ENCODE measurements around the gene NLGN1.

The NLGN1 gene

GRCh38 chr3:173652093-173652492 lies 254.5 kb downstream of the NLGN1 start:
- no peak overlapping the region for H3K4me3 ChIP-seq (ENCODE audit: low read depth, low read length)
- no peak for TF ChIP-seq POLR2A (IDR thresholded peaks at IDR 0.05; ENCODE audit: extremely low read depth, insufficient read length)
- TF ChIP-seq CTCF (IDR thresholded peaks at IDR 0.05; ENCODE audit: low read depth, low read length) = no peak
- TF ChIP-seq MAX (IDR thresholded peaks at IDR 0.05; ENCODE audit: low read depth, low read length) = no peak
- TF ChIP-seq MYC (IDR thresholded peaks at IDR 0.05; ENCODE audit: low read depth, low read length) = no peak
- DNase-seq (ENCODE audit: low read depth) = no peak

GRCh38 chr3:173653781-173654180 lies 256.2 kb downstream of the NLGN1 start:
- DNase-seq (ENCODE audit: low read depth) = no peak
- H3K4me3 ChIP-seq (ENCODE audit: low read depth, low read length) = no peak overlapping the region
- TF ChIP-seq POLR2A (IDR thresholded peaks at IDR 0.05; ENCODE audit: extremely low read depth, insufficient read length) (no peak), CTCF (IDR thresholded peaks at IDR 0.05; ENCODE audit: low read depth, low read length) (no peak)

- TF ChIP-seq MYC (IDR thresholded peaks at IDR 0.05; ENCODE audit: low read depth, low read length) = no peak
- TF ChIP-seq POLR2A (IDR thresholded peaks at IDR 0.05; ENCODE audit: extremely low read depth, insufficient read length) = no peak
- no peak for TF ChIP-seq MAX (IDR thresholded peaks at IDR 0.05; ENCODE audit: low read depth, low read length)
- TF ChIP-seq CTCF (IDR thresholded peaks at IDR 0.05; ENCODE audit: low read depth, low read length) = no peak
- H3K4me3 ChIP-seq (ENCODE audit: low read depth, low read length) = no peak overlapping the region
- DNase-seq (ENCODE audit: low read depth) = no peak
Measured at GRCh38 chr3:173659972-173660371, 262.4 kb downstream of the NLGN1 start.

GRCh38 chr3:173660645-173661299 lies 263.2 kb downstream of the NLGN1 start:
- no peak overlapping the region for H3K4me3 ChIP-seq (ENCODE audit: low read depth, low read length)
- TF ChIP-seq MYC (IDR thresholded peaks at IDR 0.05; ENCODE audit: low read depth, low read length) = no peak
- DNase-seq (ENCODE audit: low read depth) = no peak

- DNase-seq (ENCODE audit: low read depth) = no peak
- H3K4me3 ChIP-seq (ENCODE audit: low read depth, low read length) = no peak overlapping the region
- TF ChIP-seq MYC (IDR thresholded peaks at IDR 0.05; ENCODE audit: low read depth, low read length) (no peak), POLR2A (IDR thresholded peaks at IDR 0.05; ENCODE audit: extremely low read depth, insufficient read length) (no peak), MAX (IDR thresholded peaks at IDR 0.05; ENCODE audit: low read depth, low read length) (no peak), CTCF (IDR thresholded peaks at IDR 0.05; ENCODE audit: low read depth, low read length) (no peak)
Measured at GRCh38 chr3:173663696-173664111, 266.2 kb downstream of the NLGN1 start.

GRCh38 chr3:173676094-173676493 lies 278.6 kb downstream of the NLGN1 start:
- DNase-seq (ENCODE audit: low read depth) = no peak
- H3K4me3 ChIP-seq (ENCODE audit: low read depth, low read length) = no peak overlapping the region
- TF ChIP-seq CTCF (IDR thresholded peaks at IDR 0.05; ENCODE audit: low read depth, low read length) (no peak), POLR2A (IDR thresholded peaks at IDR 0.05; ENCODE audit: extremely low read depth, insufficient read length) (no peak)

Data from NB4 (cell line).